GDM1 (cell line): ENCODE data around the gene TPM3.
A peak's percentile ranks its signal among the peaks of the same experiment; 100 is the strongest.
"Not testable (repeated sequence)": the region's sequence is repeated elsewhere in the genome, so short reads cannot be mapped to it uniquely, and the experiment has no call there.

Source experiments
- DNase-seq: peaks from one replicate; lab custom pipeline; 2025; lab: John Stamatoyannopoulos, UW

TPM3 gene

GRCh38 chr1:154191990-154192461 lies at the start of gene TPM3:
Gene TPM3 (minus strand): TSS chr1:154192100. CDS start chr1:154192018, 82 bp downstream.
- no peak for DNase-seq

DNA sequence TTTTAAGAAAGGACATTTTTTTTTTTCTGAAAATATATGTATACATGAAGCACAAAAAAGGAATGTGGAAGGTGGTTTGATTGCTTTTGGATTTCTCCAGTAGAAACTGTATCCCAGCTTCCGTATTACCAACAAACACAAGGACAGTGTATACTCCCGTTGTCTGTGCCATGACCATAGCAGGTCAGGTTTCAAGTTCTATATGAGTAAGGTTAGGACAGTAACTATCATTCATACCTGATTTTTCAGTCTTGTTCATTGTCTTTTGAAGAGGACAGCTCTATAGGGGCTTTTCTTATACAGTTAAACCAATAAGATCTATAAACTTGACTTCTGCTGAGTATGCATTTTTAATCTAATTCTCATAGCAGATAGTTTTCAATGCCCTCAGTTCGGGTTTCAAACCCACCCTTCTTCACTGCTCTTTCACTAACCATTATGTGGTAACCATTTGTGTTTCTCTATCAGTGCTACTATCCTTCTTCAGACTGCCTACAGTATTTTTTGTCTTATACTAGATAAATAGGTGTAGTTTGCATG lies 48.5 kb upstream of the TPM3 start:
- DNase-seq = no peak

DNA sequence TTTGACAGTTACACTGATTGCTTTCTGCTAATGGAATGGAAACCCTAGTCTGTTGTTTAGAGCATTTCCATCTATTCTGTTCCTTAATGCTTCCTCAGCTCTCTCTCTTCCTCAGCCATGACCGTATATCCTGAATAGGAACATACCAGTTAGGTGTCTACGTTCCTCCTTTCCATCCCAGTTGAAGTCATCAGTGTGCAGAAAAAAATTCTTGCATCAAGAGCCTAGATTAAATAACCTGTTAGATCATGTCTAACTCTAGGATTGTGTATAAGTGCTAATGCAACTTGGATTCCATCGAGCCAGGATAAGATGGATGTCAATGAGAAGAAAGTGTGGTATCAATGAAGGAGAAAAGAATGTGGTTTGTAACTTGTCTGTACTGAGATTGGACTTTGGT lies 47.6 kb upstream of the TPM3 start:
- DNase-seq = no peak

- DNase-seq = no peak
Measured at GRCh38 chr1:154237880-154238506, 46.1 kb upstream of the TPM3 start.

GRCh38 chr1:154237435-154237834 lies 45.5 kb upstream of the TPM3 start:
- DNase-seq = no peak

GRCh38 chr1:154236855-154237254 lies 45.0 kb upstream of the TPM3 start:
- no peak for DNase-seq

DNA sequence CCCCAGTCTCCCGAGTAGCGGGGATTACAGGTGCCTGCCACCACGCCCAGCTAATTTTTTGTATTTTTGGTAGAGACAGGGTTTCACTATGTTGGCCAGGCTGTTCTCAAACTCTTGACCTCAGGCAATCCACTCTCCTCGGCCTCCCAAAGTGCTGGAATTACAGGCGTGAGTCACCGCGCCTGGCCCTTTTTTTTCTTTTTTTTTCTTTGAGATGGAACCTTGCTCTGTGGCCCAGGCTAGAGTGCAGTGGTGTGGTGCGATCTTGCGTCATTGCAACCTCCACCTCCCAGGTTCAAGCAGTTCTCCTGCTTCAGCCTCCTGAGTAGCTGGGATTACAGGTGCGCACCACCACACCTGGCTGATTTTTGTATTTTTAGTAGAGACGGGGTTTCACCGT lies 41.2 kb upstream of the TPM3 start:
- not testable (repeated sequence) for DNase-seq

DNA sequence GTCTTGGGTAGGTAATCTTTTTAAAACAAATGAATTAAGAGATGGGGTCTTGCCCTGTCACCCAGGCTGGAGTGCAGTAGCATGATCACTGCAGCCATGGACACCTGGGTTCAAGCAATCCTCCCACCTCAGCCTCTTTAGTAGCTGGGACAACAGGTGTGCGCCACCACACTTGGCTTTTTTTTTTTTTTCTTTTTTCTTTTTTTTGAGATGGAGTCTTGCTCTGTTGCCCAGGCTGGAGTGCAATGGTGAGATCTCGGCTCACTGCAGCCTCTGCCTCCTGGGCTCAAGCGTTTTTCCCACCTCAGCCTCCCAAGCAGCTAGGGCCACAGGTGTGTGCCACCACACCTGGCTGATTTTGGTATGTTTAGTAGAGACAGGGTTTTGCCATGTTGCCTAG lies 39.2 kb upstream of the TPM3 start:
- DNase-seq = not testable (repeated sequence)

GRCh38 chr1:154225370-154225769 lies 33.5 kb upstream of the TPM3 start:
- no peak for DNase-seq

- no peak for DNase-seq
Measured at GRCh38 chr1:154223621-154224020, 31.7 kb upstream of the TPM3 start.

- no peak for DNase-seq
Measured at GRCh38 chr1:154222918-154223317, 31.0 kb upstream of the TPM3 start.

- no peak for DNase-seq
Measured at GRCh38 chr1:154222518-154222917, 30.6 kb upstream of the TPM3 start.

DNA sequence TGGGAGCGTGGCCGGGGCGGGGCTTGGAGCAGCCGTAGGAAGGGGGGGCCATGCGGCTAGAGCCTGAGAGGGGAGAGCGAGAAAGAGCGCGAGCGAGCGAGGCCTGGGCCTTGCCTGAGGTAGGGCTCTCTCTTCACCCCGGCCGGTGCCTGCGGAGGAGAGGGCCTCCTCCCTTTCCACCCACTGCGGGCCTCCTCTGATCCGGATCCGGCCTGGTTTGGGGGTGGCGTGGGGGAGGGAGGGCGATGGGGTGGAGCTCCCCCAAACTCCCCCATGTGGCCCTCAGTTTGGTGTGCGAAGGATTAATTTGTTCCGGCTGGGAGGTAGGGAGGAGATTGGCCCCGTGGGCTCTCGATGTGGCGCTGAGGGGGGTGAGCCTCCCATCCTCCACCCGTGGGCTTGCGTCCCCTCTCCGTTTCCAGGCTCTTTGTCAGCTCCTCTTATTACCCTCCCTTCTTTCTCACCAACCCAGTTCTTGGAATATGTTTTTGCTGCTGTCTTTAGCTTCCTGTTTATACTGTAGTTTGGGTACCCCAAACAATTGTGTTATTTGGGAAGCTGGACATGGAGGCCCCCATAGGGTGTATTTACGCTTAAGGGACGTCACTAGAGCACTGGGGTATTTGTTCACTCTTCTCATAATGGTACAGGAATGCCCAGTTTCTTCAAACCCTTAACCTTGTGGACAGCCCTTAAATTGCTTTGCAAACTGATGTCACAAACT lies 29.5 kb upstream of the TPM3 start:
- DNase-seq = peak; percentile 31

- DNase-seq = no peak
Measured at GRCh38 chr1:154220970-154221277, 29.0 kb upstream of the TPM3 start.

DNA sequence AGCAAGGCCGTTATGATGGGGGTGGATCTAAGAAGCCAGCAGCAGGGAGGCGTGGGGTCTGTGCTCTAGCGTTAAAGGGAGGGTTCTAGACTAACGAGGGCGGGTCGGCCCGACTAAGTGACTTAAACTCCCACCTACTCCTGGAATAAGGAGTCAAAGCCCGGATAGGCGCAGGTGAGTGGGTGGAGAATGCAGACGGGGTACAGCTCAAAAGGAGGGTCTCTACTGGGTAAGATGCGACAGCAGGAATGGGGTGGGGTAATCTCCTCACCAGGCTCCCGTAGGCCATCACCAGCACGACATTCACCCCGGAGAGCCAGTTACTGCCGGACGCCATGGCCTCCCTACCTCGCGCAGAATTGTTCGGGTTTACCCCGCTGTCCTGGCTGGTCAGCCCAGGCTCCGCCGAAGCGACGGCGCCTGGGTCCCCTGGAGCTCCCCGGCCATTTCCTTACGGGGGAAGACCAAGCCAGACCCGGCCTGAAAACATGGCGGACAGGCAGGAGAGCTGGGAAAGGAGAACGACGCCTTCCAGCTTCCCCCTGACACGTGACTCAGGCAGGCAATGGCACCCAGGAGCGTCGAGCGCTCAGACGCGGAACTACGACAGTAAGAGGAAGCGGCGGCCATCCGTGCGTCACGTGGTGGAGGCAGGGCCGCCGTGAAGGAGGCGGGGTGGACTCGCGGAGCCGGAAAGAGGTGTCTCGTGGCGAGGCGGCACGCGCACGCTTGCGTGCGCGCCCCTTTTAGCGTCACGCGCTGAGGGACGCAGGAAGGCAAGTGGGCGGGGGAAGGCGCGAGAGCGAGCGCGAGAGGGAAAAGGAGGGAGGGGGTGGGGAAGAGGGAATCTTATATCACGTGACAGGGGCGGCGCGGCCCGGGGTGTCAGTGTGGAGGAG lies 28.4 kb upstream of the TPM3 start, which contains the start of gene UBAP2L:
Gene UBAP2L (plus strand): TSS at position 885 of the 899 bp plus-strand sequence. CDS start 4,169 bp downstream, outside the sequence.
- DNase-seq = peak; percentile 100

DNA sequence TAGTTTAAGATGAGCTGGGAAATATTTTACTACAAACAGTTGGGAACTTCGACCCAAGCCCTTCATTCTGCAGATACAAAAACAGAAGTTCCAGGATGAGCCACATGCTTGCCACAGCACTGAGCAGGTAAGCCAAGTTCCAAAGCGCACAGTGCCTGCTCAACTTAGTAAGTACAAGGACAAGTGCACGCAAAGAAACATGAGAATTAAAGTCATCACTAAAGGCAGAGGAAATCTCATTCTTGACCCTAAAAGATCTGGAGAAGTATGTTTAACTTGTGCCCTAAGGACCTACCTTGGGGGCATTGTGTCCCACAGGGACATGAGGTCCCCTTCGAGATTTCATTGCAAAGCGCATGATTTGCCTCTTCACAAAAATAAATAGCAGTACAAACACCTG lies 27.6 kb upstream of the TPM3 start:
- DNase-seq = no peak

DNA sequence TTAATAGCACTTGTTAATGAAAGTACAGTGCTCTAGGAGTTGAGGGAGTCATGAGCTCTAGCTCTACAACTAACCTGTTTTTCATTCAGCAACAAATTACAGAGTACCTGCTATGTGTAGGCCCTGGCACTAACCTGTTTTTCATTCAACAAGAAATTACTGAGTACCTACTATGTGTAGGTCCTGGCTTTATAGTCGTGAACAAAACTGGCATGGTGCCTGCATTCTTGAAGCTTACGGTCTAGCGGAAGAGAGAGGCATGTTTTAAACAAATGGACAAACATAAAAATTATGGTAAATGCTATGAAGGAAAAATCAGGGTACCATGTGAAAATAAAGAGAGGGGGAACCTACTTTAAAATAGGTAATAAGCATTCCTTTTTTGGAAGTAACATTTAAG lies 26.6 kb upstream of the TPM3 start:
- no peak for DNase-seq

DNA sequence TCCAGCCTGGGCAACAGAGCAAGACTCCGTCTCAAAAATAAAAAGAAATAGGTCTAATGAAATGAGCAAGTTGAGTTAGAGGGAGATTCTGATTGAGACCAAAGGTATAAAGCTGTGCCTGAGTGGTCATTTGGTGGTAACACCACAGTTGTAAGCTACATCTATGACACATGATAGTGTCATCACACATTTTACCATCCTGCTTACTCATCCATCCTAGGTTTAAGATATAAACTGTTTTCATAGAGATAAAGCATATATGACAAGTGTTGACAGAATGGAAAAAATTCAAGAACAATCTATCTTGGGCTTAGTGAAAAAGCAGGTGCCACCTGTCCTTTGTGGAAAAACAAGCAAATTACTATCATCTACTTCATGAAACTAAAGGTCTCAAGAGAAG lies 21.4 kb upstream of the TPM3 start:
- DNase-seq = no peak

GRCh38 chr1:154212083-154212482 lies 20.2 kb upstream of the TPM3 start:
- no peak for DNase-seq

GRCh38 chr1:154208677-154209388 lies 16.9 kb upstream of the TPM3 start:
- DNase-seq = no peak

- DNase-seq = no peak
Measured at GRCh38 chr1:154207262-154207661, 15.4 kb upstream of the TPM3 start.

- DNase-seq = no peak
Measured at GRCh38 chr1:154206196-154206595, 14.3 kb upstream of the TPM3 start, which contains the start of gene CFAP141. Gene CFAP141 (minus strand): TSS chr1:154206333. CDS start chr1:154206307, 26 bp downstream.
